MM.1S (cell line): ENCODE results near the gene FCHO1.

ENCODE experiments used
- DNase-seq: peaks from one replicate; pipeline ENCODE4 v3.0.0-alpha.2; 2015
- H2AFZ ChIP-seq: fragments of 300-600 bp; sonication (generic); 2 replicates; pipeline ENCODE4 v1.6.0; 2016; ENCODE audit warnings: antibody characterized with exemption, low read length
- H3F3A ChIP-seq: fragments of 300-600 bp; sonication (generic); 2 replicates; pipeline ENCODE4 v1.6.1; 2016; ENCODE audit warnings: mild to moderate bottlenecking, antibody characterized with exemption, low read length, moderate library complexity, mixed read lengths; ENCODE audit not compliant: insufficient read depth
- H3K27ac ChIP-seq: fragments of 300-600 bp; sonication (generic); 2 replicates; pipeline ENCODE4 v1.5.1; 2016; ENCODE audit warnings: mild to moderate bottlenecking, low read length
- H3K27me3 ChIP-seq: fragments of 300-600 bp; sonication (generic); replicated peaks from 2 replicates; pipeline ENCODE4 v1.6.0; 2016; ENCODE audit warnings: low read length; ENCODE audit not compliant: insufficient read depth
- H3K36me3 ChIP-seq: fragments of 300-600 bp; sonication (generic); replicated peaks from 2 replicates; pipeline ENCODE4 v1.6.1; 2016; ENCODE audit warnings: mild to moderate bottlenecking, low read length, mixed read lengths; ENCODE audit not compliant: insufficient read depth
- H3K4me1 ChIP-seq: fragments of 300-600 bp; sonication (generic); 2 replicates; pipeline ENCODE4 v1.6.1; 2016; ENCODE audit warnings: low read length, mixed read lengths
- H3K4me2 ChIP-seq: fragments of 300-600 bp; sonication (generic); 2 replicates; pipeline ENCODE4 v1.6.0; 2016; ENCODE audit warnings: low read depth, low read length
- H3K4me3 ChIP-seq: fragments of 300-600 bp; sonication (generic); 2 replicates; pipeline ENCODE4 v1.5.1; 2016; ENCODE audit warnings: low read length, mixed read lengths
- H3K79me2 ChIP-seq: fragments of 300-600 bp; sonication (generic); 2 replicates; pipeline ENCODE4 v1.6.1; 2016; ENCODE audit warnings: mixed run types, low read length, mixed read lengths
- H3K9ac ChIP-seq: fragments of 300-600 bp; sonication (generic); 2 replicates; pipeline ENCODE4 v1.6.1; 2016; ENCODE audit warnings: low read length, mixed read lengths
- H3K9me2 ChIP-seq: fragments of 300-600 bp; sonication (generic); replicated peaks from 2 replicates; pipeline ENCODE4 v1.6.1; 2016; ENCODE audit warnings: mild to moderate bottlenecking, low read length, mixed read lengths; ENCODE audit not compliant: insufficient read depth
- H3K9me3 ChIP-seq: fragments of 300-600 bp; sonication (generic); replicated peaks from 2 replicates; pipeline ENCODE4 v1.6.1; 2016; ENCODE audit warnings: mild to moderate bottlenecking, low read length, mixed read lengths; ENCODE audit not compliant: insufficient read depth
- H4K20me1 ChIP-seq: fragments of 300-600 bp; sonication (generic); 2 replicates; pipeline ENCODE4 v1.6.1; 2016; ENCODE audit warnings: mild to moderate bottlenecking, low read length, moderate library complexity, mixed read lengths; ENCODE audit not compliant: insufficient read depth
- EZH2 ChIP-seq: fragments of 300-600 bp; sonication (generic); optimal IDR thresholded peaks from 2 replicates; pipeline ENCODE3; 2017; ENCODE audit warnings: low read depth, mild to moderate bottlenecking, antibody characterized with exemption, low read length, mixed read lengths
- EZH2phosphoT487 ChIP-seq: fragments of 300-600 bp; sonication (generic); IDR thresholded peaks from 2 replicates; pipeline ENCODE4 v1.6.1; 2018; ENCODE audit warnings: antibody characterized with exemption, low read length
- TF ChIP-seq, protein P1 (sequence below): fragments of 300-600 bp; sonication (generic); IDR thresholded peaks from 2 replicates; pipeline ENCODE4 v1.5.1; 2016; ENCODE audit warnings: antibody characterized with exemption, low read length, mixed read lengths

The FCHO1 gene

DNA sequence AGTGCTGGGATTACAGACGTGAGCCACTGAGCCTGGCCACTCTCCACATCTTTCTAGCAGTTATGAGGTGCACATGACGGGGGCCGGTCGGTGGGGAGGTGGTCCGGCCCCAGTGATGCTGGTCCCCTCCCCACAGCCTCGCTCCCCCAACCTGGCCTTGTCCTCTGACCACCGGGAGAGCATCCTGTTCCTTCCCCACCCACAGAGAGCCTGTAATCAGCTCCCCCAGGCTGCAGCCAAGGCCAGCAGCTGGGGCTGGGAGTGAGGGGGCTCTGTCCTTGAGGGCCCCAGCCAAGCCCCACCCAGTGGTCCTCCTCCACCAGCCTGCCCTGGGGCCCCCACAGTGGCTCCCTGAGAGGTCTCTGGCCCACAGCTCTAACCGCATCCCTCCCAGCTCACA lies 73.1 kb downstream of the FCHO1 start:
- Histone ChIP-seq H3K4me2 (no peak overlapping the region), H3K27ac (no peak overlapping the region), H3K9ac (no peak overlapping the region), H3K4me3 (no peak overlapping the region), H3K9me2 (no peaks in the 10 kb centered on the region), H3K79me2 (no peaks in the 10 kb centered on the region), H2AFZ (no peak overlapping the region), H3K36me3 (no peaks in the 10 kb centered on the region), H3K9me3 (no peaks in the 10 kb centered on the region), H3K27me3 (peaks cover 5% of the 10 kb centered on the region; the same call in 1 of the 2 replicates), H3K4me1 (no peaks in the 10 kb centered on the region), H3F3A (no peaks in the 10 kb centered on the region), H4K20me1 (no peaks in the 10 kb centered on the region)
- DNase-seq: no peak
- TF ChIP-seq, protein P1, sequence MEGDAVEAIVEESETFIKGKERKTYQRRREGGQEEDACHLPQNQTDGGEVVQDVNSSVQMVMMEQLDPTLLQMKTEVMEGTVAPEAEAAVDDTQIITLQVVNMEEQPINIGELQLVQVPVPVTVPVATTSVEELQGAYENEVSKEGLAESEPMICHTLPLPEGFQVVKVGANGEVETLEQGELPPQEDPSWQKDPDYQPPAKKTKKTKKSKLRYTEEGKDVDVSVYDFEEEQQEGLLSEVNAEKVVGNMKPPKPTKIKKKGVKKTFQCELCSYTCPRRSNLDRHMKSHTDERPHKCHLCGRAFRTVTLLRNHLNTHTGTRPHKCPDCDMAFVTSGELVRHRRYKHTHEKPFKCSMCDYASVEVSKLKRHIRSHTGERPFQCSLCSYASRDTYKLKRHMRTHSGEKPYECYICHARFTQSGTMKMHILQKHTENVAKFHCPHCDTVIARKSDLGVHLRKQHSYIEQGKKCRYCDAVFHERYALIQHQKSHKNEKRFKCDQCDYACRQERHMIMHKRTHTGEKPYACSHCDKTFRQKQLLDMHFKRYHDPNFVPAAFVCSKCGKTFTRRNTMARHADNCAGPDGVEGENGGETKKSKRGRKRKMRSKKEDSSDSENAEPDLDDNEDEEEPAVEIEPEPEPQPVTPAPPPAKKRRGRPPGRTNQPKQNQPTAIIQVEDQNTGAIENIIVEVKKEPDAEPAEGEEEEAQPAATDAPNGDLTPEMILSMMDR: no peak
- TF ChIP-seq EZH2 (no peak), EZH2phosphoT487 (no peak)

DNA sequence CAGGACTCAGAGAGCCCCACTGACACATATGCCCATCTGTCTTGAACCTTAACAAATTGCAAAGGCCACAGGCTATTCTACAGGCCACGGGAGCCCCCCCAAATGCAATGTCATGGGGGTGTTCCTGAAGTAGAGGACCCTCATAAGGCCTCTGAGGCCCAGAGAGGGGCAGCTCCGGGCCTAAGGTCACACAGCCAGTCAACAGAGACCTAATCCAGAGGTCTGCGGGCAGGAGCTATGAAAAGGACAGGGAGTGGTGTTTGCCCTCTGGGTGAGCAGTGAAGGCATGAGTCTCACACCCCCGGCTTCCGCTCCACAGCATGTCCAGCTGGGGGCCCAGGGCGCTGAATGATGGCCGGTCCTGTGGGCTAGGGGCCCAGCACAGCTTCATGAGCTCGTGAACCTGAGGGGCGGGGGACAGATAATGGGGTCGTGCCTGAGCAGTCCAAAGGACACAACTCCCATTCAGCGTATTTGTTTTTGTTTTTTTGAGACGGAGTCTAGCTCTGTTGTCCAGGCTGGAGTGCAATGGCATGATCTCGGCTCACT lies 75.3 kb downstream of the FCHO1 start:
- no peaks in the 10 kb centered on the region for H4K20me1 ChIP-seq
- TF ChIP-seq EZH2phosphoT487 (no peak), EZH2 (no peak)
- TF ChIP-seq, protein P1: no peak
- H3K27me3 ChIP-seq: peaks cover 5% of the 10 kb centered on the region; the same call in 1 of the 2 replicates
- H3K9ac ChIP-seq: no peak overlapping the region
- H3K4me3 ChIP-seq: no peak overlapping the region
- H3K9me3 ChIP-seq: no peaks in the 10 kb centered on the region
- no peaks in the 10 kb centered on the region for H3K36me3 ChIP-seq
- DNase-seq: no peak
- no peaks in the 10 kb centered on the region for H3F3A ChIP-seq
- no peaks in the 10 kb centered on the region for H3K4me1 ChIP-seq
- no peaks in the 10 kb centered on the region for H3K79me2 ChIP-seq
- H3K9me2 ChIP-seq: no peaks in the 10 kb centered on the region
- H3K27ac ChIP-seq: no peak overlapping the region
- no peak overlapping the region for H3K4me2 ChIP-seq
- H2AFZ ChIP-seq: no peak overlapping the region

DNA sequence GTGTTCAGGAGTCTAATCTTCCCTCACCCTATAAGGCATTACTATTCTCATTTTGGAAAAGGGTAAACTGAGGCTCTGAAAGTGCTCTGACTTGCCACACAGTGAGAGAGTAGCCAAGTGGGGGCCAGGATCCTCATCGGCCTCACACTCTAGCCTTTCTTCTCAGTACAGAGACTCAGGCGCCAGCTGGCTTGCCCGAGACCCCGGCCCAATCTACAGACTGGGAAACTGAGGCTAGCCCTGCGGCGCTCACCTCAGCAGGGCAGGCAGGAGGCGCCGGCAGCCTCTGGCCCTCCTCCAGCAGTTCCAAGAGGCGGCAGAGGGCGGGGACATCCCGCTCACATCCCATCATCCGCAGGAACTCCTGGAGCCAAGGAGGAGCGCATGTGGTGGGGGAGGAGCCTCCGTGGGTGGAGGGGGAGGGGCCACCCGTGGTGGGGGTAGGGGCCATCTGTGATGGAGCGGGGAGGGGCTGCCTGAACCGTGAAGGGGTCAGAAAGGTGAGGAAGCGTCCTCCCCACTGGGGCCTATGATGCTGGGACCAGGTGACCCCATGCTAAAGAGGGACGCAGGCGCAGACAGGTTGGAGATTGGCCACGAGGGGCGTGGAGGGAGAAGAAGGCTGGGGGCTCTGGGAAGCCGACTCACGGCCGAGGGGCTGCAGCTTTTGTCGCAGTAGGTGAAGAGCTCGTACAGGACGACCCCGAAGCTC lies 78.7 kb downstream of the FCHO1 start:
- H3K79me2 ChIP-seq: no peaks in the 10 kb centered on the region
- no peak for DNase-seq
- H3K36me3 ChIP-seq: no peaks in the 10 kb centered on the region
- H3K9me2 ChIP-seq: no peaks in the 10 kb centered on the region
- H3K4me2 ChIP-seq: no peak overlapping the region
- no peak for TF ChIP-seq EZH2
- no peak for TF ChIP-seq EZH2phosphoT487
- TF ChIP-seq, protein P1: no peak
- H3K9ac ChIP-seq: no peak overlapping the region
- H3F3A ChIP-seq: no peaks in the 10 kb centered on the region
- H3K27ac ChIP-seq: no peak overlapping the region
- H3K9me3 ChIP-seq: no peaks in the 10 kb centered on the region
- H3K27me3 ChIP-seq: no peaks in the 10 kb centered on the region
- no peak overlapping the region for H3K4me3 ChIP-seq
- H3K4me1 ChIP-seq: no peaks in the 10 kb centered on the region
- no peak overlapping the region for H2AFZ ChIP-seq
- no peaks in the 10 kb centered on the region for H4K20me1 ChIP-seq
